ENCODE measurements around the gene ITIH3.

The ITIH3 gene

DNA sequence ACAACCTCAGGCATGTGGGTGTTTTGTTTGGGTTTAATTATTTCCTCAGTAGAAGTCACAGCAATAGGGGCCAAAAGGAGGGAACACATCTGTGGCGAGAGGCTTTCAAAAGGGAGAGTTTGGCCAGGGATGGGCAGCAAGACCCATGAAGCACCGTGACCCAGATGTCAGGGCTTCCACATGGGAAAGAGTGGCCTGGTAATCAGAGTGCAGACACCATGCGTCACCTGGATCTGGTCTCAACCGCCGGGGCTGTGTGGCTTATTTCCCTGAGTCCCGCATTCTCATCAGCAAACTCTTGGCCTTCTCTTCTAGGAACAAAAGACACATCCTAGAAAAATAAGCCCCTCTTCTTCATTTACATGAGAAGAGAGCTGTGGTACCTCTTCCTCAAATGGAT lies 52.6 kb downstream of the ITIH3 start:
- DNase-seq: no peak

DNA sequence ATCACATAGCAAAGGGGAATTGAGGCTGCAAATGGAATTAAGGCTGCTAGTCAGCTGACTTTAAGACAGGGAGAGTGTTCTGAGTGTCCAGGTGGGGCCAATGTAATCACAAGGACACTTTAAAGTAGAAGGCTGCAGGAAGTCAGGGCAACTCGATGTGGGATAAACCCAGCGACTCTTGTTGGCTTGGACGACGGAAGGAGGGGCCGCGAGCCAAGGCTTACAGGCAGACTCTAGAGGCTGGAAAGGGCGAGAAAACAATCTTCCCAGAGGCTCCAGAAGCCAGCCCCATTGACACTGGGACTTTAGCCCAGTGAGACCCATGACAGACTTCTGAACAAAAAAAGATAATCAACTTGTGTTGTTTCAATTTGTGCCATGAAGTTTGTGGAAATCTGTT lies 53.1 kb downstream of the ITIH3 start:
- no peak for DNase-seq

DNA sequence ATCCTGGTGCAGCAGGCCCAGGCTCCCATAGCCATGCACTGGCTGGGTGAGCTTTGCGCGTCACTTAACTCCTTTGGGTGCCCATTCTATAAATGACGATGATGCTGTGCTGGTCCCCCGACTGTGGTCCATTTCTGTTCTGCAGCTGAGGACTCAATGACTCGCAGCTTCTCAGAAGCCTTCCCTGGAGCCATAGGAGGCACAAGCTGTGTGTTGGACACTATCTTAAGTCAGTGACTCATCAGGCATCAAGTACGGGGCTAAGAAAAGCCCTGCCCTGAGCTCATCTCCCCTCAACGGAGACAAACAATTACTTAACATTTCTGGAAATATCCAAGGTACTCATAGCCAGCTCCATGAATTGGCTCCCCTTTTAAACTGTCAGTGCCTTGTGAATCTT lies 54.0 kb downstream of the ITIH3 start:
- no peak for DNase-seq

DNA sequence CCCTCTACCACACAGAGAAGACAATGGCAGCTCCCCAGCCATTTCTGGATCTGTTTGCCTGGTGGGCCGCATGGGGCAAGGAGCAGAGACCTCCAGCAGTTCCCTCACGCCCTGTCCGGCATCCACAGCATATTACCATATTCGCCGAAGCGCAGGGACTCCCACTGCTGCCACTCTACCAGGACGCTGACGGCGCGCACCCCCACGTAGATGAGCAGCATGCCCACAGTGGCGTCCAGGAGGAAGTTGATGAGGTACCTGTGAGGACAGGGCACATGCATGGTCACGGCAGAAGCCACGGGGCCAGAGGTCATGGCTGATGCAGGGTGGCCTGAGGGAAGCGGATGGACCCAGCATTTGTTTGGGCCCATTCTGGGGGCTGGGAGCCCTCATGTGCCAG lies 55.1 kb downstream of the ITIH3 start:
- DNase-seq: no peak

DNA sequence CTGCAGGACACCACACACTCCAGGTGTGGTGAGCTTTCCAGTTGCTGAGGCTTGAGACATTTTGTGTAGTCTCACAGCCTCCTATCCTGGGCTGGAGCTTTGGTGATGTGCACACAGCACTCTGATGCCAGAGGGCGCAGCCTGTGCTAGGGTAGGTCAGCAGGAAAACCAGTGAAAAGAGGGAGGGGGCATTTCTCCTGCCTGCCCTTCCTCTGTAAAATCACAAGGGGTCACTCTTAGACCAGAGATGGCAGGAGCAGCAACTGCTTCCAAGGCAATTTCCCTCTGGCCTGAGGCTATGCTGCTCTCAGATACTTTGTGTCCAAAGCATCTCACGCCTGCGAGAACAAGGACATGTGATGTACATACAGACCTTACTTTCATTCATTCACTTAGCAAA lies 56.8 kb downstream of the ITIH3 start:
- DNase-seq: no peak

DNA sequence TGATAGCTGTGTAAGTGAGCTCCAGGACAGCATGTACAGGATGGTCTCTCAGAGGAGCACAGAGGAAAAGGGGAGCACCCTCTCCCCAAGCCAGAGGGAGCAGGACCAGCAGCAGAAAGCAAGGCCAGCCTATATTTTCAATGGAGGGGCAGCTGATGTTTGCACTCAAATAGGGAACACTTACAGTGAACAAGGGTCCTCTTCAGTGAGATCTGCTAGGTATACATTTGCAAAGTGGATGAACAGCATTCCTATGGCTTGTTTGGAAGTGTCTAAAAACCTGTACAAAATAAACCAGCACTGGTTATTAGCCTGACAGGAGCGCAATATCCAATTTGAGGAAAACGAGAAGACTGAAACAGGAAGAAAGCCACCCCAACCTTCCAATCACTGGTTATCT lies 57.8 kb downstream of the ITIH3 start:
- DNase-seq: no peak

DNA sequence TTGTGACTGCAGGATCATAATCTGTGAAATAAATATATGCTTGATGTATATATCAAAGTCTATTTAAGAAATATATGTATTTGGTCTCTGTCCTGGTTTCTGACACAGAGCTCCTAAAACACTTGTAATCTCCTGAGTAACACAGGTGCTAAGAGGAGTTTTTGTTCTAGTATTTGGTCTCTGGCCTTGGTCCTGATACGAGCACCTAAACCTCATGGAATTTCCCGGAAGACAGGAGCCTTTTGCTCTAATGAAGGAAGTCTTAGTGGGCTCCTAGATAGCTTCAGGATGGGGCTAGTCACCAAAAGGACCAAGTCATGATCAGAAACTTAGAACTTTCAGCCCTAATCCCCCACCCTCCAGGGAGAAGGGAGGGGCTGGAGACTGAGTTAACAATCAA lies 59.4 kb downstream of the ITIH3 start:
- DNase-seq: no peak

DNA sequence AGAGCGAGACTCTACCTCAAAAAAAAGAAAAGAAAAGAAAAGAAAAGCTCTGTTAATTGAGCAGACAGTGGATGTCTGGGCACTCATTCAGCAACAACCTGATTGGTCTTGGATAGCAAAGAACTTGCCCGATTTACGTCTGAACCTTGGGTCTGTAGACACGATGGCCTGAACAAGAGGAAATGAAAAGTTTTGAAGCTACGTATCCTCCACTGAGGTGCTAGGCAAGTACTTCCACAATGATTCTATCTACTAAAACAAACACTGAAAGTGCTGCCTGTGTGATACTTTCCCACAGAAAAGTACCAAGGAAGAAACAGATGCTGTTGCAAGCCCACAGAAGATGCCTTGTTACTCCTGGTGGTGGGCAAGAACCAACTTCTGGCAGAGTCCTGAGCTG lies 62.1 kb downstream of the ITIH3 start:
- DNase-seq: no peak

DNA sequence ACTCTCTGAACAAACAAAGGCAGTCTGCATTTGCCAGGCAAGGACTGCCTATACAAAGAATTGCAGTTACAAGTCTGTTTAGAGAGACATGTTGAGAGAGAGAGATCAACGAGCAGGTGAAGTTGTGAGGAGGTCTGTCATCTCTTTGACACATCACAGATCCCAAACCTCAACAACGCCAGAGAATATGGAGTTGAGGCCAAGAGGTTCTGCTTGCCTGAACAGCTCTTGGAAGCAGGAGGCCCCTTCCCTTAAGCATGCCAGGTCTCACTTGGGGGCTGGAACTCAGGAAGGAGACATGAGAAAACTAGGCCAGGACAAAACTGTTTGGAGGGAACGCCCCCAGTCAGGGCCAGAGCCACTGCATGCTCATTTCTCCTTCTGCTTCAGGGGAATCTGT lies 62.5 kb downstream of the ITIH3 start:
- no peak for DNase-seq

DNA sequence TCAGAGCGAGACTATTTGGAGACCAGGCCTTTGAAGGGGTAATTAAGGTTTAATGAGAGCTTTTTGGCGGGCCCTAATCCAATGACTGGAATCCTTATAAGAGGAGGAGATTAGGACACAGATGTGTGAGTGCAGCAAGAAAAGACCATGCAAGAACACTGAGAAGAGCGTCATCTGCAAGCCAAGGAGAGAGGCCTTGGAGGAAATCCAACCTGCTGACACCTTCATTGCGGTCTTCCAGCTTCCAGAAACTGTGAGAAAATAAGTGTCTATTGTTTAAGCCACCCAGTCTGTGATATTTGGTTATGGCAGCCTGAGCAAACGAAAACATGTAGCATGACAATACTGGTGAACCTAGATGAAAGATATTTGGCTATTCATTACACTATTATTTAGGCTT lies 63.3 kb downstream of the ITIH3 start:
- DNase-seq: no peak

Data from NCI-H1417 treated with DMSO at 0.1 percent for 48 hours (cell line).